Hindlimb muscle (tissue), 1 donor: Measurements from ENCODE around the gene PLIN4. TPM values are rescaled to one million over a fixed set of nuclear protein-coding genes. Genes with fewer than 3 reads are reported as not detected.

Experiments used
- DNase-seq: peaks from one replicate; pipeline ENCODE4 v3.0.0-alpha.2; 2013
- polyA plus RNA-seq: library from polyadenylated mRNA; unstranded; fragments of 120-200 nt; gene quantifications from one replicate; pipeline ENCODE4 v1.2.1, GENCODE V29; 2013; ENCODE audit not compliant: insufficient read length

PLIN4 gene
- polyA plus RNA-seq, 1 donor = 8.8 TPM

- no peak for DNase-seq
Measured at GRCh38 chr19:4483385-4483784, 34.9 kb downstream of the PLIN4 start.

- DNase-seq = no peak
Measured at GRCh38 chr19:4482721-4483364, 35.4 kb downstream of the PLIN4 start.

GRCh38 chr19:4477034-4477801 is 41.1 kb downstream of the PLIN4 start:
- no peak for DNase-seq

GRCh38 chr19:4474514-4475022 is 43.7 kb downstream of the PLIN4 start:
- peak; percentile 73 for DNase-seq

- DNase-seq = no peak
Measured at GRCh38 chr19:4473763-4474513, 44.3 kb downstream of the PLIN4 start.

- DNase-seq = no peak
Measured at GRCh38 chr19:4473011-4473762, 45.1 kb downstream of the PLIN4 start.

- DNase-seq = no peak
Measured at GRCh38 chr19:4472174-4472974, 45.9 kb downstream of the PLIN4 start, which contains the start of gene HDGFL2. Gene HDGFL2 (plus strand): TSS chr19:4472297. CDS start chr19:4472351, 54 bp downstream.

- DNase-seq = peak; percentile 99
Measured at GRCh38 chr19:4471403-4472173, 46.7 kb downstream of the PLIN4 start.

- DNase-seq = no peak
Measured at GRCh38 chr19:4467835-4468234, 50.5 kb downstream of the PLIN4 start.

- no peak for DNase-seq
Measured at GRCh38 chr19:4464815-4465581, 53.3 kb downstream of the PLIN4 start.

GRCh38 chr19:4457654-4458395 is 60.5 kb downstream of the PLIN4 start, which contains the start of gene UBXN6:
Gene UBXN6 (minus strand): TSS chr19:4457794. CDS start chr19:4457697, 97 bp downstream.
- DNase-seq = peak; percentile 96

GRCh38 chr19:4456843-4457653 is 61.2 kb downstream of the PLIN4 start:
- peak; percentile 79 for DNase-seq

- peak; percentile 66 for DNase-seq
Measured at GRCh38 chr19:4456476-4456842, 61.8 kb downstream of the PLIN4 start.

- DNase-seq = peak; percentile 76
Measured at GRCh38 chr19:4455719-4456475, 62.4 kb downstream of the PLIN4 start.

- DNase-seq = peak; percentile 55
Measured at GRCh38 chr19:4454747-4455718, 63.3 kb downstream of the PLIN4 start.
